Smooth muscle cell (in vitro differentiated cells): ENCODE measurements around the gene PDE6B. TPM values are rescaled to one million over a fixed set of nuclear protein-coding genes. Genes with fewer than 3 reads are reported as not detected.

Experiments
- DNase-seq: peaks from one replicate; lab custom pipeline; 2025; ENCODE audit not compliant: unreplicated experiment; lab: John Stamatoyannopoulos, UW
- H2AFZ ChIP-seq: fragments of 200-600 bp; sonication (generic); 2 replicates; pipeline ENCODE4 v1.6.0; 2016; ENCODE audit warnings: antibody characterized with exemption, low read depth, mild to moderate bottlenecking
- H3F3A ChIP-seq: fragments of 200-600 bp; sonication (generic); 2 replicates; pipeline ENCODE4 v1.6.0; 2017; ENCODE audit warnings: antibody characterized with exemption, low read depth
- H3K27ac ChIP-seq: fragments of 200-600 bp; sonication (generic); 2 replicates; pipeline ENCODE4 v1.5.1; 2016; ENCODE audit warnings: low read depth, mild to moderate bottlenecking
- H3K27me3 ChIP-seq: fragments of 200-600 bp; sonication (generic); 2 replicates; pipeline ENCODE4 v1.6.1; 2016; ENCODE audit warnings: low read depth, mild to moderate bottlenecking
- H3K36me3 ChIP-seq: fragments of 200-600 bp; sonication (generic); 2 replicates; pipeline ENCODE4 v1.5.1; 2016; ENCODE audit warnings: low read depth
- H3K4me1 ChIP-seq: fragments of 200-600 bp; sonication (generic); 2 replicates; pipeline ENCODE4 v1.5.1; 2016; ENCODE audit warnings: low read depth
- H3K4me2 ChIP-seq: fragments of 200-600 bp; sonication (generic); 2 replicates; pipeline ENCODE4 v1.6.0; 2016; ENCODE audit warnings: mild to moderate bottlenecking
- H3K4me3 ChIP-seq: fragments of 200-600 bp; sonication (generic); 2 replicates; pipeline ENCODE4 v1.5.1; 2016; ENCODE audit warnings: mild to moderate bottlenecking
- H3K79me2 ChIP-seq: fragments of 200-600 bp; sonication (generic); 2 replicates; pipeline ENCODE4 v1.6.0; 2016; ENCODE audit warnings: low read depth, mild to moderate bottlenecking
- H3K9ac ChIP-seq: fragments of 200-600 bp; sonication (generic); 2 replicates; pipeline ENCODE4 v1.6.0; 2016; ENCODE audit warnings: low read depth
- H3K9me3 ChIP-seq: fragments of 200-600 bp; sonication (generic); replicated peaks from 2 replicates; pipeline ENCODE4 v1.5.1; 2016; ENCODE audit warnings: low read depth
- H4K20me1 ChIP-seq: fragments of 200-600 bp; sonication (generic); 2 replicates; pipeline ENCODE4 v1.6.0; 2016; ENCODE audit warnings: low read depth
- CTCF ChIP-seq: fragments of 200-600 bp; sonication (generic); IDR thresholded peaks from 2 replicates; pipeline ENCODE4 v1.5.1; 2017; ENCODE audit warnings: borderline replicate concordance, mild to moderate bottlenecking, antibody characterized with exemption; ENCODE audit not compliant: insufficient read depth, poor library complexity, severe bottlenecking
- WGBS: methylation state at CpG from one replicate; pipeline ENCODE4 v1.1.7; 2016; ENCODE audit warnings: low lambda C conversion rate; 5-methylcytosine and 5-hydroxymethylcytosine counted together
- polyA plus RNA-seq: library from polyadenylated mRNA; unstranded; fragments of >200 nt; fragmentation: Nextera tagmentation; extraction: Ambion mirVana; gene quantifications from 2 replicates; pipeline ENCODE4 v1.2.1, GENCODE V29; 2016
- total RNA-seq: library from RNA; depleted of rRNA; stranded (reverse); fragments of >200 nt; gene quantifications from 2 replicates; pipeline ENCODE4 v1.2.3, GENCODE V29; 2014

PDE6B gene
- total and polyA plus RNA-seq, 2 experiments from 2014 or later: 5.1 to 9.0 TPM

GRCh38 chr4:646460-646859, 21.1 kb downstream of the PDE6B start:
- WGBS: 96% methylated on average over 32 of the region's 32 CpGs
- Histone ChIP-seq H3K27me3 (no peaks in the 10 kb centered on the region), H3K27ac (no peak overlapping the region), H3K79me2 (no peaks in the 10 kb centered on the region), H4K20me1 (no peaks in the 10 kb centered on the region), H3K9ac (no peak overlapping the region), H3K4me3 (no peak overlapping the region), H3F3A (no peaks in the 10 kb centered on the region), H3K36me3 (no peaks in the 10 kb centered on the region), H3K4me1 (no peaks in the 10 kb centered on the region), H2AFZ (no peak overlapping the region), H3K9me3 (no peaks in the 10 kb centered on the region), H3K4me2 (no peak overlapping the region)
- no peak for DNase-seq
- TF ChIP-seq CTCF: no peak

- Histone ChIP-seq H3F3A (no peaks in the 10 kb centered on the region), H3K4me2 (no peak overlapping the region), H3K9ac (no peak overlapping the region), H3K4me1 (no peaks in the 10 kb centered on the region), H4K20me1 (no peaks in the 10 kb centered on the region), H3K9me3 (no peaks in the 10 kb centered on the region), H3K79me2 (no peaks in the 10 kb centered on the region), H3K4me3 (no peak overlapping the region), H2AFZ (no peak overlapping the region), H3K27ac (no peak overlapping the region), H3K36me3 (no peaks in the 10 kb centered on the region), H3K27me3 (no peaks in the 10 kb centered on the region)
- DNase-seq: no peak
- TF ChIP-seq CTCF: no peak
- 89% methylated on average over 13 of the region's 13 CpGs for WGBS
Observed at GRCh38 chr4:647481-647880, 22.1 kb downstream of the PDE6B start.

GRCh38 chr4:648579-649292, 23.4 kb downstream of the PDE6B start:
- Histone ChIP-seq H3K27me3 (no peaks in the 10 kb centered on the region), H3F3A (no peaks in the 10 kb centered on the region), H2AFZ (no peak overlapping the region), H3K27ac (no peak overlapping the region), H3K79me2 (no peaks in the 10 kb centered on the region), H3K4me3 (no peak overlapping the region), H3K9me3 (no peaks in the 10 kb centered on the region), H3K4me2 (no peak overlapping the region), H3K9ac (no peak overlapping the region), H3K4me1 (no peaks in the 10 kb centered on the region), H4K20me1 (no peaks in the 10 kb centered on the region), H3K36me3 (no peaks in the 10 kb centered on the region)
- DNase-seq: no peak
- WGBS: 82% methylated on average over 28 of the region's 28 CpGs
- TF ChIP-seq CTCF: no peak

- no peak overlapping the region for H3K9ac ChIP-seq
- no peak overlapping the region for H3K4me2 ChIP-seq
- no peak overlapping the region for H2AFZ ChIP-seq
- H3K27me3 ChIP-seq: no peaks in the 10 kb centered on the region
- 91% methylated on average over 7 of the region's 7 CpGs for WGBS
- no peaks in the 10 kb centered on the region for H3K9me3 ChIP-seq
- DNase-seq: no peak
- no peak overlapping the region for H3K27ac ChIP-seq
- H4K20me1 ChIP-seq: no peaks in the 10 kb centered on the region
- H3K79me2 ChIP-seq: no peaks in the 10 kb centered on the region
- no peaks in the 10 kb centered on the region for H3K36me3 ChIP-seq
- H3K4me3 ChIP-seq: no peak overlapping the region
- no peaks in the 10 kb centered on the region for H3K4me1 ChIP-seq
- no peak for TF ChIP-seq CTCF
- no peaks in the 10 kb centered on the region for H3F3A ChIP-seq
Observed at GRCh38 chr4:649293-649625, 23.9 kb downstream of the PDE6B start.
